K562 (cell line): ENCODE data around the gene ILF2. TPM values are rescaled to one million over a fixed set of nuclear protein-coding genes. Genes with fewer than 3 reads are reported as not detected.

Source experiments
- ESRRA ChIP-seq: fragments of 450-650 bp; IDR thresholded peaks from 2 replicates; pipeline ENCODE4 v1.6.1; 2014; ENCODE audit warnings: low read depth, mild to moderate bottlenecking, moderate library complexity, borderline replicate concordance
- ETS2 ChIP-seq: IDR thresholded peaks from 2 replicates; pipeline ENCODE4 v1.6.1; 2016; ENCODE audit warnings: borderline replicate concordance, missing genetic modification characterization, mild to moderate bottlenecking, moderate library complexity, missing compliant biosample characterization; ENCODE audit not compliant: poor library complexity, severe bottlenecking
- EWSR1 ChIP-seq: fragments of 450-650 bp; IDR thresholded peaks from 2 replicates; pipeline ENCODE4 v1.6.1; 2018; ENCODE audit warnings: borderline replicate concordance, mild to moderate bottlenecking, low read depth, moderate library complexity; ENCODE audit not compliant: partially characterized antibody
- FUS ChIP-seq: fragments of 200-400 bp; formaldehyde crosslinking; optimal IDR thresholded peaks from 2 replicates; pipeline ENCODE3; 2017; ENCODE audit warnings: low read depth, low read length
- IFI16 ChIP-seq: fragments of 250-450 bp; sonication (Bioruptor Pico); IDR thresholded peaks from 2 replicates; pipeline ENCODE4 v2.1.2; 2022; ENCODE audit warnings: mild to moderate bottlenecking, inconsistent platforms
- NBN ChIP-seq: fragments of 450-650 bp; IDR thresholded peaks from 2 replicates; pipeline ENCODE4 v1.6.1; 2016; ENCODE audit warnings: low read depth, mild to moderate bottlenecking
- NCOA4 ChIP-seq: fragments of 450-650 bp; IDR thresholded peaks from 2 replicates; pipeline ENCODE4 v1.6.1; 2018; ENCODE audit warnings: mild to moderate bottlenecking; ENCODE audit not compliant: partially characterized antibody
- NELFE ChIP-seq: IDR thresholded peaks from 2 replicates; pipeline ENCODE4 v1.6.1; 2011; ENCODE audit warnings: mild to moderate bottlenecking; ENCODE audit not compliant: insufficient read depth, insufficient read length
- NFATC3 ChIP-seq: fragments of 450-650 bp; IDR thresholded peaks from 2 replicates; pipeline ENCODE4 v1.6.1; 2017; ENCODE audit warnings: mild to moderate bottlenecking
- NFXL1 ChIP-seq: fragments of 450-650 bp; formaldehyde crosslinking; IDR thresholded peaks from 2 replicates; pipeline ENCODE4 v1.4.0; 2021; ENCODE audit warnings: mild to moderate bottlenecking
- NUFIP1 ChIP-seq: fragments of 450-650 bp; IDR thresholded peaks from 2 replicates; pipeline ENCODE4 v1.6.1; 2018; ENCODE audit not compliant: partially characterized antibody
- POLR2AphosphoS2 ChIP-seq: IDR thresholded peaks from 2 replicates; pipeline ENCODE4 v1.6.1; 2012; ENCODE audit warnings: low read length, improper control_type of control experiment
- PRPF4 ChIP-seq: fragments of 200-400 bp; formaldehyde crosslinking; IDR thresholded peaks from one replicate; pipeline ENCODE4 v1.6.1; 2017; ENCODE audit warnings: low read length, low read depth, mild to moderate bottlenecking; ENCODE audit not compliant: insufficient read depth, poor library complexity, severe bottlenecking
- PYGO2 ChIP-seq: fragments of 450-650 bp; IDR thresholded peaks from 2 replicates; pipeline ENCODE4 v1.6.1; 2016; ENCODE audit warnings: mild to moderate bottlenecking, missing genetic modification characterization, moderate library complexity, missing compliant biosample characterization
- RFX1 ChIP-seq: fragments of 450-650 bp; IDR thresholded peaks from 2 replicates; pipeline ENCODE4 v1.6.1; 2016; ENCODE audit warnings: mild to moderate bottlenecking, moderate library complexity
- SMAD3 ChIP-seq: fragments of 450-650 bp; formaldehyde crosslinking; conservative IDR thresholded peaks from 2 replicates; pipeline ENCODE4 v1.4.0; 2020; ENCODE audit warnings: mild to moderate bottlenecking
- TAF9B ChIP-seq: fragments of 450-650 bp; IDR thresholded peaks from 2 replicates; pipeline ENCODE4 v1.6.1; 2018; ENCODE audit warnings: mild to moderate bottlenecking; ENCODE audit not compliant: partially characterized antibody
- XRCC3 ChIP-seq: fragments of 450-650 bp; IDR thresholded peaks from 2 replicates; pipeline ENCODE4 v1.6.1; 2017; ENCODE audit warnings: mild to moderate bottlenecking, moderate library complexity
- ZC3H8 ChIP-seq: fragments of 450-650 bp; IDR thresholded peaks from 2 replicates; pipeline ENCODE4 v1.6.1; 2017
- ZNF134 ChIP-seq: fragments of 250-450 bp; sonication (Bioruptor Pico); conservative IDR thresholded peaks from 2 replicates; pipeline ENCODE4 v1.4.0; 2020
- ZNF224 ChIP-seq: sonication (generic); formaldehyde crosslinking; IDR thresholded peaks from 2 replicates; pipeline ENCODE4 v1.8.0; 2022; ENCODE audit warnings: mild to moderate bottlenecking, missing genetic modification reagents
- polyA plus RNA-seq, 8 experiments: library from polyadenylated mRNA; depleted of rRNA in 4 of 8; stranded (reverse) in 5 of 8; unstranded in 3 of 8; fragments of >200 nt; fragmentation: Nextera tagmentation in 2 of 8; fragmentation: Illumina TruSeq in 1 of 8; extraction: Ambion mirVana in 2 of 8; extraction: Trizol in 1 of 8; gene quantifications; 2 replicates each; pipeline versions ENCODE4 v1.2.1 to v1.2.3, GENCODE V29; 2011 to 2014; ENCODE audit warnings: inconsistent platforms in 1 of 8, missing spikeins in 1 of 8
- total RNA-seq, 7 experiments: library from RNA; depleted of rRNA in 6 of 7; stranded (reverse); fragments of >200 nt in 6 of 7; fragmentation: Illumina TruSeq in 2 of 7; extraction: Trizol in 2 of 7; gene quantifications; 2 replicates each; pipeline versions ENCODE4 v1.2.1 to v1.2.3, GENCODE V29; 2011 to 2021; ENCODE audit warnings: low replicate concordance in 1 of 7
- TF ChIP-seq, protein P1 (sequence below): sonication (generic); formaldehyde crosslinking; IDR thresholded peaks from 2 replicates; pipeline ENCODE4 v1.8.0; 2022; ENCODE audit warnings: mild to moderate bottlenecking, missing genetic modification reagents
- TF ChIP-seq, protein P2 (sequence below): sonication (generic); formaldehyde crosslinking; IDR thresholded peaks from 2 replicates; pipeline ENCODE4 v1.8.0; 2022; ENCODE audit warnings: mild to moderate bottlenecking, missing genetic modification reagents
- TF ChIP-seq, protein P3 (sequence below): sonication (generic); formaldehyde crosslinking; IDR thresholded peaks from 2 replicates; pipeline ENCODE4 v1.8.0; 2022; ENCODE audit warnings: missing genetic modification reagents, mild to moderate bottlenecking, moderate library complexity, borderline replicate concordance

ILF2 gene
- total and polyA plus RNA-seq, 9 of the 15 experiments (the other 6 are each of a cell fraction or from before 2014, with no cell fraction given): 282 to 726 (median 474) TPM

DNA sequence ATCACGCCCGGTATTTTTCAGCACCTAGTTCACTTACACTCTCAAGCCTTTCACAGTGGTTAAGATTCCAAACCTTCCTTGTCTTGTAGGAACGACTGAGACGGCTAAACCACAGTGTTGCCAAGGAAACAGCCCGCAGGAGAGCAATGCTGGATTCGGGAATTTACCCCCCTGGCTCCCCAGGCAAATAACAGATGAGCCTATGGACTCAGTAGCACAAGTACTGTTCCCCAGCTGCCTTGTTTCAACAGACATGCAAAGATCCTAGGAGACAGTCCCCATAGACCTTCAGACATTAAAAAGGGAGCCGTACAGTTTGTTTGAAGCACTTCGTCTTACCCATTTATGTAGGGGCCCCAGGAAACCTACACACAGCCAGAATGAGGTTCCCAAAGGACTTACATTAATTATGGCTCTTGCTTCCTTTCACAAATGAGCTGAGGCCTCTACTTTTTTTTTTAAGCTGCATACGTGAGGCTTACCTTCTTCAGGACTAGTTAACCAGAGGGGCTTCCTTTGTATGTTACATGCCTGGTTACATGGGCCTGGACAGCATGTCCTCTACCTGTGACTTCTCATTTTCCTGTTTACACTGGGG is 9.6 kb downstream of the ILF2 start (continued):
- TF ChIP-seq, protein P1, sequence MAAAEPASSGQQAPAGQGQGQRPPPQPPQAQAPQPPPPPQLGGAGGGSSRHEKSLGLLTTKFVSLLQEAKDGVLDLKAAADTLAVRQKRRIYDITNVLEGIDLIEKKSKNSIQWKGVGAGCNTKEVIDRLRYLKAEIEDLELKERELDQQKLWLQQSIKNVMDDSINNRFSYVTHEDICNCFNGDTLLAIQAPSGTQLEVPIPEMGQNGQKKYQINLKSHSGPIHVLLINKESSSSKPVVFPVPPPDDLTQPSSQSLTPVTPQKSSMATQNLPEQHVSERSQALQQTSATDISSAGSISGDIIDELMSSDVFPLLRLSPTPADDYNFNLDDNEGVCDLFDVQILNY: no peak
- no peak for TF ChIP-seq TAF9B
- TF ChIP-seq POLR2AphosphoS2: peak; percentile 93
- 0 out of 2 replicates have a peak, but pooled peaks have one; percentile 15 for TF ChIP-seq ESRRA
- peak; percentile 57 for TF ChIP-seq RFX1
- no peak for TF ChIP-seq ZC3H8
- TF ChIP-seq NFXL1 (CRISPR knock-in tag): no peak
- no peak for TF ChIP-seq NUFIP1
- no peak for TF ChIP-seq NCOA4
- TF ChIP-seq PYGO2 (tag): no peak
- TF ChIP-seq EWSR1: peak; percentile 65
- TF ChIP-seq NFATC3: no peak
- no peak for TF ChIP-seq ETS2 (tag)
- no peak for TF ChIP-seq FUS
- TF ChIP-seq NELFE: no peak
- no peak for TF ChIP-seq ZNF224 (CRISPR knock-in tag)
- TF ChIP-seq ZNF134 (CRISPR knock-in tag): no peak
- no peak for TF ChIP-seq SMAD3 (CRISPR knock-in tag)
- no peak for TF ChIP-seq NBN
- TF ChIP-seq PRPF4: no peak
- TF ChIP-seq, protein P2, sequence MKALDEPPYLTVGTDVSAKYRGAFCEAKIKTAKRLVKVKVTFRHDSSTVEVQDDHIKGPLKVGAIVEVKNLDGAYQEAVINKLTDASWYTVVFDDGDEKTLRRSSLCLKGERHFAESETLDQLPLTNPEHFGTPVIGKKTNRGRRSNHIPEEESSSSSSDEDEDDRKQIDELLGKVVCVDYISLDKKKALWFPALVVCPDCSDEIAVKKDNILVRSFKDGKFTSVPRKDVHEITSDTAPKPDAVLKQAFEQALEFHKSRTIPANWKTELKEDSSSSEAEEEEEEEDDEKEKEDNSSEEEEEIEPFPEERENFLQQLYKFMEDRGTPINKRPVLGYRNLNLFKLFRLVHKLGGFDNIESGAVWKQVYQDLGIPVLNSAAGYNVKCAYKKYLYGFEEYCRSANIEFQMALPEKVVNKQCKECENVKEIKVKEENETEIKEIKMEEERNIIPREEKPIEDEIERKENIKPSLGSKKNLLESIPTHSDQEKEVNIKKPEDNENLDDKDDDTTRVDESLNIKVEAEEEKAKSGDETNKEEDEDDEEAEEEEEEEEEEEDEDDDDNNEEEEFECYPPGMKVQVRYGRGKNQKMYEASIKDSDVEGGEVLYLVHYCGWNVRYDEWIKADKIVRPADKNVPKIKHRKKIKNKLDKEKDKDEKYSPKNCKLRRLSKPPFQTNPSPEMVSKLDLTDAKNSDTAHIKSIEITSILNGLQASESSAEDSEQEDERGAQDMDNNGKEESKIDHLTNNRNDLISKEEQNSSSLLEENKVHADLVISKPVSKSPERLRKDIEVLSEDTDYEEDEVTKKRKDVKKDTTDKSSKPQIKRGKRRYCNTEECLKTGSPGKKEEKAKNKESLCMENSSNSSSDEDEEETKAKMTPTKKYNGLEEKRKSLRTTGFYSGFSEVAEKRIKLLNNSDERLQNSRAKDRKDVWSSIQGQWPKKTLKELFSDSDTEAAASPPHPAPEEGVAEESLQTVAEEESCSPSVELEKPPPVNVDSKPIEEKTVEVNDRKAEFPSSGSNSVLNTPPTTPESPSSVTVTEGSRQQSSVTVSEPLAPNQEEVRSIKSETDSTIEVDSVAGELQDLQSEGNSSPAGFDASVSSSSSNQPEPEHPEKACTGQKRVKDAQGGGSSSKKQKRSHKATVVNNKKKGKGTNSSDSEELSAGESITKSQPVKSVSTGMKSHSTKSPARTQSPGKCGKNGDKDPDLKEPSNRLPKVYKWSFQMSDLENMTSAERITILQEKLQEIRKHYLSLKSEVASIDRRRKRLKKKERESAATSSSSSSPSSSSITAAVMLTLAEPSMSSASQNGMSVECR (CRISPR knock-in tag): no peak
- no peak for TF ChIP-seq IFI16 (CRISPR knock-in tag)
- no peak for TF ChIP-seq XRCC3
- TF ChIP-seq, protein P3, sequence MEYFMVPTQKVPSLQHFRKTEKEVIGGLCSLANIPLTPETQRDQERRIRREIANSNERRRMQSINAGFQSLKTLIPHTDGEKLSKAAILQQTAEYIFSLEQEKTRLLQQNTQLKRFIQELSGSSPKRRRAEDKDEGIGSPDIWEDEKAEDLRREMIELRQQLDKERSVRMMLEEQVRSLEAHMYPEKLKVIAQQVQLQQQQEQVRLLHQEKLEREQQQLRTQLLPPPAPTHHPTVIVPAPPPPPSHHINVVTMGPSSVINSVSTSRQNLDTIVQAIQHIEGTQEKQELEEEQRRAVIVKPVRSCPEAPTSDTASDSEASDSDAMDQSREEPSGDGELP: no peak
